ENCODE data around the gene PSME3IP1.

GRCh38 chr16:57186872-57187854 lies 1.3 kb upstream of the PSME3IP1 start:
- TF ChIP-seq ZNF350 (tag by site-specific recombination; IDR thresholded peaks at IDR 0.05) = no peak
- no peak for TF ChIP-seq ZNF670 (tag by site-specific recombination; IDR thresholded peaks at IDR 0.05; ENCODE audit: low read depth)
- TF ChIP-seq, protein P1, sequence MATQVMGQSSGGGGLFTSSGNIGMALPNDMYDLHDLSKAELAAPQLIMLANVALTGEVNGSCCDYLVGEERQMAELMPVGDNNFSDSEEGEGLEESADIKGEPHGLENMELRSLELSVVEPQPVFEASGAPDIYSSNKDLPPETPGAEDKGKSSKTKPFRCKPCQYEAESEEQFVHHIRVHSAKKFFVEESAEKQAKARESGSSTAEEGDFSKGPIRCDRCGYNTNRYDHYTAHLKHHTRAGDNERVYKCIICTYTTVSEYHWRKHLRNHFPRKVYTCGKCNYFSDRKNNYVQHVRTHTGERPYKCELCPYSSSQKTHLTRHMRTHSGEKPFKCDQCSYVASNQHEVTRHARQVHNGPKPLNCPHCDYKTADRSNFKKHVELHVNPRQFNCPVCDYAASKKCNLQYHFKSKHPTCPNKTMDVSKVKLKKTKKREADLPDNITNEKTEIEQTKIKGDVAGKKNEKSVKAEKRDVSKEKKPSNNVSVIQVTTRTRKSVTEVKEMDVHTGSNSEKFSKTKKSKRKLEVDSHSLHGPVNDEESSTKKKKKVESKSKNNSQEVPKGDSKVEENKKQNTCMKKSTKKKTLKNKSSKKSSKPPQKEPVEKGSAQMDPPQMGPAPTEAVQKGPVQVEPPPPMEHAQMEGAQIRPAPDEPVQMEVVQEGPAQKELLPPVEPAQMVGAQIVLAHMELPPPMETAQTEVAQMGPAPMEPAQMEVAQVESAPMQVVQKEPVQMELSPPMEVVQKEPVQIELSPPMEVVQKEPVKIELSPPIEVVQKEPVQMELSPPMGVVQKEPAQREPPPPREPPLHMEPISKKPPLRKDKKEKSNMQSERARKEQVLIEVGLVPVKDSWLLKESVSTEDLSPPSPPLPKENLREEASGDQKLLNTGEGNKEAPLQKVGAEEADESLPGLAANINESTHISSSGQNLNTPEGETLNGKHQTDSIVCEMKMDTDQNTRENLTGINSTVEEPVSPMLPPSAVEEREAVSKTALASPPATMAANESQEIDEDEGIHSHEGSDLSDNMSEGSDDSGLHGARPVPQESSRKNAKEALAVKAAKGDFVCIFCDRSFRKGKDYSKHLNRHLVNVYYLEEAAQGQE (tag by site-specific recombination; IDR thresholded peaks at IDR 0.05) = no peak
- TF ChIP-seq ZNF138 (tag by site-specific recombination; IDR thresholded peaks at IDR 0.05; ENCODE audit: borderline replicate concordance) = no peak; the same call in 1 of the 2 replicates
- no peak for TF ChIP-seq SCRT2 (tag by site-specific recombination; IDR thresholded peaks at IDR 0.05)

Data from HEK293 (cell line).